ENCODE measurements around the gene CRADD.
"Not testable (repeated sequence)": the region's sequence is repeated elsewhere in the genome, so short reads cannot be mapped to it uniquely, and the experiment has no call there.

CRADD gene

GRCh38 chr12:93706824-93707223 lies 29.6 kb downstream of the CRADD start:
- DNase-seq (ENCODE audit: low read depth), result no peak

GRCh38 chr12:93707836-93708235 lies 30.7 kb downstream of the CRADD start:
- no peak for DNase-seq (ENCODE audit: low read depth)

- no peak for DNase-seq (ENCODE audit: low read depth)
Observed at GRCh38 chr12:93708952-93709351, 31.8 kb downstream of the CRADD start.

GRCh38 chr12:93709386-93709785 lies 32.2 kb downstream of the CRADD start:
- no peak for DNase-seq (ENCODE audit: low read depth)

- no peak for DNase-seq (ENCODE audit: low read depth)
Observed at GRCh38 chr12:93710574-93710926, 33.4 kb downstream of the CRADD start.

- DNase-seq (ENCODE audit: low read depth), result not testable (repeated sequence)
Observed at GRCh38 chr12:93711502-93711901, 34.3 kb downstream of the CRADD start.

- DNase-seq (ENCODE audit: low read depth), result no peak
Observed at GRCh38 chr12:93712200-93712599, 35.0 kb downstream of the CRADD start.

- no peak for DNase-seq (ENCODE audit: low read depth)
Observed at GRCh38 chr12:93713060-93713459, 35.9 kb downstream of the CRADD start.

GRCh38 chr12:93713800-93714199 lies 36.6 kb downstream of the CRADD start:
- DNase-seq (ENCODE audit: low read depth), result no peak

- peak; percentile 85 for DNase-seq (ENCODE audit: low read depth)
Observed at GRCh38 chr12:93714382-93714781, 37.2 kb downstream of the CRADD start.

GRCh38 chr12:93719710-93720109 lies 42.5 kb downstream of the CRADD start:
- DNase-seq (ENCODE audit: low read depth), result no peak

- no peak for DNase-seq (ENCODE audit: low read depth)
Observed at GRCh38 chr12:93720559-93720958, 43.4 kb downstream of the CRADD start.

- DNase-seq (ENCODE audit: low read depth), result no peak
Observed at GRCh38 chr12:93722179-93722578, 45.0 kb downstream of the CRADD start.

- DNase-seq (ENCODE audit: low read depth), result no peak
Observed at GRCh38 chr12:93722835-93723567, 45.8 kb downstream of the CRADD start.

GRCh38 chr12:93723568-93723930 lies 46.4 kb downstream of the CRADD start:
- no peak for DNase-seq (ENCODE audit: low read depth)

GRCh38 chr12:93725531-93725930 lies 48.4 kb downstream of the CRADD start:
- no peak for DNase-seq (ENCODE audit: low read depth)

GRCh38 chr12:93727195-93727811 lies 50.1 kb downstream of the CRADD start:
- DNase-seq (ENCODE audit: low read depth), result no peak

GRCh38 chr12:93727911-93728310 lies 50.7 kb downstream of the CRADD start:
- no peak for DNase-seq (ENCODE audit: low read depth)

- DNase-seq (ENCODE audit: low read depth), result no peak
Observed at GRCh38 chr12:93729934-93730333, 52.8 kb downstream of the CRADD start.

- no peak for DNase-seq (ENCODE audit: low read depth)
Observed at GRCh38 chr12:93733358-93733757, 56.2 kb downstream of the CRADD start.

- DNase-seq (ENCODE audit: low read depth), result no peak
Observed at GRCh38 chr12:93733928-93734327, 56.8 kb downstream of the CRADD start.

- DNase-seq (ENCODE audit: low read depth), result no peak
Observed at GRCh38 chr12:93734784-93735183, 57.6 kb downstream of the CRADD start.

- no peak for DNase-seq (ENCODE audit: low read depth)
Observed at GRCh38 chr12:93736640-93737178, 59.5 kb downstream of the CRADD start.
